GM23248 (cell line): ENCODE results near the gene SPATA46.

Experiments
- EZH2 ChIP-seq: fragments of 200-600 bp; sonication (generic); IDR thresholded peaks from 2 replicates; pipeline ENCODE4 v1.6.1; 2018; ENCODE audit warnings: antibody characterized with exemption, mild to moderate bottlenecking; ENCODE audit not compliant: insufficient read depth, poor library complexity, severe bottlenecking
- EZH2phosphoT487 ChIP-seq: fragments of 200-600 bp; sonication (generic); IDR thresholded peaks from 2 replicates; pipeline ENCODE4 v1.6.1; 2018; ENCODE audit warnings: antibody characterized with exemption, moderate library complexity, mild to moderate bottlenecking, low read depth; ENCODE audit not compliant: insufficient read depth

DNA sequence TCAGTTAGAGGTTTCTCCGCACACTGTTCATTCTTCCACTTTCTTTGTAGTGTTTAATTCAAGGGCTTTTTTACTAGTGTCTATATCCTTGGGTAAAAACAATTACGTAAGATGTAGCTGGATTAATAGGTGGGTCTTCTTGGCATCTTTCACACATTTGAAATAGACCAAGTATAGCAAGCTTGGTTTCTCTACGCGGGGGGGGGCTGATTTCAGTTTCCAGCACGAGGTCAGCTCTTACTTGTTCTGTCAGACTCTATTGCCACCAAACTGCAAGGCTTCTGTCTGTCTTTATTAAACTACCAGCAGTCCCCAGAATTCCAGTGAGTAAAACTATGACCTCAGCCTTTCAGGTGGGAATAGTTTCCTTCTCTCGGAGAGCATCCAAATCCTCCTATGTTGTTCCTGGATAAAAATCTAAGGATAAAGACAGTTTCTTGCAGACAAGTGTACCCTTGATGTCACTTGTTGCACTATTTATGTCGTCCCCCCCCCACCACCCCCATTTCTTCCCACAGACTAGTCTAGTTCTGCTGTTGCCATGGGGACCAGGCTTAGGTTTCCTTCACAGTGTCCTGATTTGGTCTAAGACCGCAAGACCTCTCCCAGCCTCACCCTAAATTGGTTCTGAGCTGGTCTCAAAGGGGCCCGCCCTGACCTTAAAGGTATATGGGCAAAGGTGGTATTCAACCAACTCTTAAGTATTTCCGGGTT lies 17.0 kb downstream of the SPATA46 start:
- TF ChIP-seq EZH2phosphoT487 = no peak
- no peak for TF ChIP-seq EZH2
